Neural cell (in vitro differentiated cells): Measurements from ENCODE around the gene SLC12A3.

ENCODE experiments used
- EP300 ChIP-seq: fragments of 450-650 bp; conservative IDR thresholded peaks from 2 replicates; pipeline ENCODE4 v1.6.1; 2014; ENCODE audit warnings: antibody characterized with exemption, mild to moderate bottlenecking, moderate library complexity; ENCODE audit not compliant: poor library complexity, severe bottlenecking
- EZH2 ChIP-seq: fragments of 200-600, 300-800 bp; shearing (Covaris generic), sonication (generic); IDR thresholded peaks from 2 replicates; pipeline ENCODE4 v1.6.1; 2014; ENCODE audit warnings: antibody characterized with exemption, low read length, borderline replicate concordance, mild to moderate bottlenecking; ENCODE audit not compliant: insufficient read depth, poor library complexity, severe bottlenecking
- POLR2AphosphoS5 ChIP-seq: IDR thresholded peaks from 2 replicates; pipeline ENCODE4 v1.6.1; 2012
- RAD21 ChIP-seq: fragments of 450-650 bp; conservative IDR thresholded peaks from 2 replicates; pipeline ENCODE4 v1.6.1; 2014; ENCODE audit warnings: antibody characterized with exemption, mild to moderate bottlenecking, moderate library complexity
- SMC3 ChIP-seq: fragments of 450-650 bp; conservative IDR thresholded peaks from 2 replicates; pipeline ENCODE4 v1.6.1; 2014; ENCODE audit warnings: antibody characterized with exemption, mild to moderate bottlenecking, moderate library complexity; ENCODE audit not compliant: poor library complexity
- TAF1 ChIP-seq: IDR thresholded peaks from 2 replicates; pipeline ENCODE4 v1.6.1; 2012; ENCODE audit warnings: low read depth
- TF ChIP-seq, protein P1 (sequence below): fragments of 450-650 bp; IDR thresholded peaks from 2 replicates; pipeline ENCODE4 v1.5.1; 2014; ENCODE audit warnings: antibody characterized with exemption, mild to moderate bottlenecking, moderate library complexity; ENCODE audit not compliant: poor library complexity, severe bottlenecking
- TF ChIP-seq, protein P2 (sequence below): IDR thresholded peaks from 2 replicates; pipeline ENCODE4 v1.6.1; 2012; ENCODE audit warnings: borderline replicate concordance

DNA sequence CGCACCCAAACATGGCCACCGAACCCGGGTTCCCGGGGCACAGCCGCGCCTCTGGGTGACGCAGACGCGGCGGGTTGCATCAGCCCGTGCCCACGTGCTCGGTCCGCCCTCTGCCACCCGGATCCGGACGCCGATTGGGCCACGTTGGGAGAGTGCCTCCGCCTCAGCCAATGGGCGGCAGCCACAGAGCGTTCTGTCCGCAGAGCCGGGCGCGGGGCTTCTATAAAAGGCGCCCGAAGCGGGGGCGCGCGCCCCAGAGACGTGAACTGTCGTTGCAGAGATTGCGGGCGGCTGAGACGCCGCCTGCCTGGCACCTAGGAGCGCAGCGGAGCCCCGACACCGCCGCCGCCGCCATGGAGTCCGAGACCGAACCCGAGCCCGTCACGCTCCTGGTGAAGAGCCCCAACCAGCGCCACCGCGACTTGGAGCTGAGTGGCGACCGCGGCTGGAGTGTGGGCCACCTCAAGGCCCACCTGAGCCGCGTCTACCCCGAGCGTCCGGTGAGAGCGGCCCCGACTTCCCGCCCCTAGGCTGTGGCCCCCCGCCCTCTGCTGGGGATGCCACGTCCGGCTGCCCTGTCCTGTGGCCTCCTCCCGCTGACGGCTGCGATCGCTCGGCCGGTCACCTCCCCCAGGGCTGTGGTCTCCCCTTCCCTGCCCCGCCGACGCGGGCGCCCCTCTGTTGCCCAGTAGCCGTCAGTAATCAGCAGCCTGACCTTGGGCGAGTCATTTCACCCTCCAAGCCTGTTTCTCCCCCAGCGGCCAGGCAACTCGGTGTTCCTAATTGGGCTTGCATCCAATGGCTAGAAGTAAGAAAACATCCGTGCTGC lies 67.1 kb downstream of the SLC12A3 start, which contains the start of gene HERPUD1:
- TF ChIP-seq, protein P1, sequence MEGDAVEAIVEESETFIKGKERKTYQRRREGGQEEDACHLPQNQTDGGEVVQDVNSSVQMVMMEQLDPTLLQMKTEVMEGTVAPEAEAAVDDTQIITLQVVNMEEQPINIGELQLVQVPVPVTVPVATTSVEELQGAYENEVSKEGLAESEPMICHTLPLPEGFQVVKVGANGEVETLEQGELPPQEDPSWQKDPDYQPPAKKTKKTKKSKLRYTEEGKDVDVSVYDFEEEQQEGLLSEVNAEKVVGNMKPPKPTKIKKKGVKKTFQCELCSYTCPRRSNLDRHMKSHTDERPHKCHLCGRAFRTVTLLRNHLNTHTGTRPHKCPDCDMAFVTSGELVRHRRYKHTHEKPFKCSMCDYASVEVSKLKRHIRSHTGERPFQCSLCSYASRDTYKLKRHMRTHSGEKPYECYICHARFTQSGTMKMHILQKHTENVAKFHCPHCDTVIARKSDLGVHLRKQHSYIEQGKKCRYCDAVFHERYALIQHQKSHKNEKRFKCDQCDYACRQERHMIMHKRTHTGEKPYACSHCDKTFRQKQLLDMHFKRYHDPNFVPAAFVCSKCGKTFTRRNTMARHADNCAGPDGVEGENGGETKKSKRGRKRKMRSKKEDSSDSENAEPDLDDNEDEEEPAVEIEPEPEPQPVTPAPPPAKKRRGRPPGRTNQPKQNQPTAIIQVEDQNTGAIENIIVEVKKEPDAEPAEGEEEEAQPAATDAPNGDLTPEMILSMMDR, result peak; percentile 48
- TF ChIP-seq POLR2AphosphoS5, result peak; percentile 94
- TF ChIP-seq, protein P2, sequence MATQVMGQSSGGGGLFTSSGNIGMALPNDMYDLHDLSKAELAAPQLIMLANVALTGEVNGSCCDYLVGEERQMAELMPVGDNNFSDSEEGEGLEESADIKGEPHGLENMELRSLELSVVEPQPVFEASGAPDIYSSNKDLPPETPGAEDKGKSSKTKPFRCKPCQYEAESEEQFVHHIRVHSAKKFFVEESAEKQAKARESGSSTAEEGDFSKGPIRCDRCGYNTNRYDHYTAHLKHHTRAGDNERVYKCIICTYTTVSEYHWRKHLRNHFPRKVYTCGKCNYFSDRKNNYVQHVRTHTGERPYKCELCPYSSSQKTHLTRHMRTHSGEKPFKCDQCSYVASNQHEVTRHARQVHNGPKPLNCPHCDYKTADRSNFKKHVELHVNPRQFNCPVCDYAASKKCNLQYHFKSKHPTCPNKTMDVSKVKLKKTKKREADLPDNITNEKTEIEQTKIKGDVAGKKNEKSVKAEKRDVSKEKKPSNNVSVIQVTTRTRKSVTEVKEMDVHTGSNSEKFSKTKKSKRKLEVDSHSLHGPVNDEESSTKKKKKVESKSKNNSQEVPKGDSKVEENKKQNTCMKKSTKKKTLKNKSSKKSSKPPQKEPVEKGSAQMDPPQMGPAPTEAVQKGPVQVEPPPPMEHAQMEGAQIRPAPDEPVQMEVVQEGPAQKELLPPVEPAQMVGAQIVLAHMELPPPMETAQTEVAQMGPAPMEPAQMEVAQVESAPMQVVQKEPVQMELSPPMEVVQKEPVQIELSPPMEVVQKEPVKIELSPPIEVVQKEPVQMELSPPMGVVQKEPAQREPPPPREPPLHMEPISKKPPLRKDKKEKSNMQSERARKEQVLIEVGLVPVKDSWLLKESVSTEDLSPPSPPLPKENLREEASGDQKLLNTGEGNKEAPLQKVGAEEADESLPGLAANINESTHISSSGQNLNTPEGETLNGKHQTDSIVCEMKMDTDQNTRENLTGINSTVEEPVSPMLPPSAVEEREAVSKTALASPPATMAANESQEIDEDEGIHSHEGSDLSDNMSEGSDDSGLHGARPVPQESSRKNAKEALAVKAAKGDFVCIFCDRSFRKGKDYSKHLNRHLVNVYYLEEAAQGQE, result peak; percentile 96
- no peak for TF ChIP-seq EZH2
- peak; percentile 69 for TF ChIP-seq EP300
- peak; percentile 99 for TF ChIP-seq TAF1
- TF ChIP-seq RAD21, result peak; percentile 39
- peak; percentile 31 for TF ChIP-seq SMC3
